GM23338 (cell line): ENCODE measurements around the gene ADI1.

Source experiments
- CTCF ChIP-seq, 2 experiments: fragments of 200-600 bp in 1 of 2; sonication (generic) in 1 of 2; conservative IDR thresholded peaks; 2 replicates each; pipeline versions ENCODE4 v1.5.1 to v1.6.1; 2016 to 2017; ENCODE audit warnings: antibody characterized with exemption in 2 of 2, low read depth in 2 of 2, mild to moderate bottlenecking in 2 of 2, moderate library complexity in 1 of 2
- EZH2 ChIP-seq: fragments of 200-600 bp; sonication (generic); IDR thresholded peaks from one replicate; pipeline ENCODE4 v1.8.0; 2017; ENCODE audit warnings: antibody characterized with exemption, mild to moderate bottlenecking, low read depth; ENCODE audit not compliant: unreplicated experiment
- EZH2phosphoT487 ChIP-seq: fragments of 200-600 bp; sonication (generic); IDR thresholded peaks from one replicate; pipeline ENCODE4 v1.8.1; 2018; ENCODE audit warnings: antibody characterized with exemption; ENCODE audit not compliant: unreplicated experiment
- NANOG ChIP-seq: IDR thresholded peaks from 2 replicates; pipeline ENCODE4 v1.6.1; 2016; ENCODE audit warnings: antibody characterized with exemption, borderline replicate concordance
- POLR2AphosphoS5 ChIP-seq: IDR thresholded peaks from 2 replicates; pipeline ENCODE4 v1.6.1; 2016; ENCODE audit warnings: antibody characterized with exemption, low read depth
- REST ChIP-seq: IDR thresholded peaks from one replicate; pipeline ENCODE4 v1.6.1; 2018; ENCODE audit warnings: antibody characterized with exemption; ENCODE audit not compliant: unreplicated experiment
- STAT1 ChIP-seq: IDR thresholded peaks from one replicate; pipeline ENCODE4 v1.6.1; 2016; ENCODE audit warnings: antibody characterized with exemption; ENCODE audit not compliant: unreplicated experiment

DNA sequence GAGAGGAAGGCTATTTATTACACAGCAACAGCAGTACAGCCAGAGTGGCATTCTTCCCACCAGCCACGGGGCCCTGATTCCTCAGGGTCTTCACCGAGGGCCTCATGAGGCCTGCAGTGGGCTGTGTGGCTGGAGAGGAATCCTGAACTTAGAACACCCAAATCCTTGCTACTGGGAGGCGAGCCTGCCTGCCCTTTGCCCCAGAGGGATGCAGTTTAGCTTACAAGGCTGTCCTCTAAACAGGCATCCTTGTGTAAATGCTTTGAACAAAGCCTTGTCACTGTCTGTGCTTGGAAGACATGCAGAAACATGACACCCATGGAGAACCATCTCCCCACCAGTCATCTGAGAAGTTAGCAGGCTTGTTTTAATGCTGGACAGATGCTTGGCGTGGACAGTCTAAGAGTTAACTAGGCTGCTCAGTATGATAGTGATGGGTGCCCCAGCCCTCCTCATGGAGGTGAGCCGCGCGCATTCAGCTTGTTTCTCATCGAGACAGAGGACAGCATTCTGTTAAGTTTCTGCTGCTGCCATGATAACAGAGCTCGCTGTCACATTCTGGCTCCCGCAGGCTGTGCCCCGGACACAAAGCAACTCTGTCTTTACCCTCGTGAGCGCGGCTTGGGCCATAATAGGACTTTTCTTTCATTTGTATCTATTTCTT, 42.9 kb downstream of the ADI1 start:
- TF ChIP-seq EZH2 = no peak
- TF ChIP-seq CTCF (conservative IDR thresholded peaks at IDR 0.05; ENCODE audit: low read depth in 2 of 2) = no peak
- no peak for TF ChIP-seq REST
- no peak for TF ChIP-seq POLR2AphosphoS5
- TF ChIP-seq NANOG = no peak
- TF ChIP-seq EZH2phosphoT487 = no peak
- TF ChIP-seq STAT1 = no peak
